Measurements from ENCODE around the gene PLEKHA4.
A peak's percentile ranks its signal among the peaks of the same experiment; 100 is the strongest.

The PLEKHA4 gene

DNA sequence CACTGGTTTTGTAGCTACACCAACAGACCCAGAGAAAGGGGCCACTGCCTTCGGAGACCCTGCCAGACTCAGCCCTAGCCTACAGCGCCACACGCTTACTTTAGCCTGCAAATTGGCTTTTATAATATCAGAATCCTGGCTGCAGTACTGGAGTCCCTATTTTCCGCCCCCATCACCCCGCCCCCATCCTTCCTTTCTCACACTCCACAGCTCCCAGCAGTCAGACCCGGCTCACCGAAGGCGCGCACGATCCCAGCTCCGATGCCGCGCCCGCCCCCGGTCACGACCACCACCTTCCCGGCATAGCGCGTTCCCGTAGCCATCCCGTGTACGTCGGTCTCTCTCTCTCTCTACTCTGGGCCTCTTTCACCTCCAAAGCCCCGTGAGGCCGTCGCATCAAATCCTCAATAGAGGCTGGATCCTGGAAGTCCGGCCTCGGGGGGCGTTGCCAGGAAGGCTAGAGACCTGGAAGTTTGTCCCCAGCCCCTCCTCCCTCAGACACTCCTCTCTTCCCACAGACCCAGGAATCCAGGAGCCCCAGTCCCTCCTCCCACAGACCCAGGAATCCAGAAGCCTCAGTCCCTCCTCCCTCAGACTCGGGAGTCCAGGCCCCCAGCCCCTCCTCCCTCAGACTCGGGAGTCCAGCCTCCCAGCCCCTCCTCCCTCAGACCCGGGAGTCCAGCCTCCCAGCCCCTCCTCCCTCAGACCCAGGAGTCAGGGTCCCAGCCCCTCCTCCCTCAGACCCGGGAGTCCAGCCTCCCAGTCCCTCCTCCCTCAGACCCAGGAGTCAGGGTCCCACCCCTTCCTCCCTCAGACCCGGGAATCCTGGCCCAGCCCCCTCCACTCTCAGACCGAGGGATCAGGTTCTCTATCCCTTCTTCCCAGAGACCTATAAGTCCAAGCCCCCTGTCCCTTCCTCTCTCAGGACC is 32.1 kb downstream of the PLEKHA4 start, which contains the start of gene HSD17B14:
TSS of gene HSD17B14 (minus strand) at position 403 of the 929 bp plus-strand sequence. CDS start at position 323, 80 bp downstream.
- peak within 1 kb of the TSS; percentile 20 for H3K27ac ChIP-seq
- DNase-seq (ENCODE audit: low read depth, low spot score) = no peak

DNA sequence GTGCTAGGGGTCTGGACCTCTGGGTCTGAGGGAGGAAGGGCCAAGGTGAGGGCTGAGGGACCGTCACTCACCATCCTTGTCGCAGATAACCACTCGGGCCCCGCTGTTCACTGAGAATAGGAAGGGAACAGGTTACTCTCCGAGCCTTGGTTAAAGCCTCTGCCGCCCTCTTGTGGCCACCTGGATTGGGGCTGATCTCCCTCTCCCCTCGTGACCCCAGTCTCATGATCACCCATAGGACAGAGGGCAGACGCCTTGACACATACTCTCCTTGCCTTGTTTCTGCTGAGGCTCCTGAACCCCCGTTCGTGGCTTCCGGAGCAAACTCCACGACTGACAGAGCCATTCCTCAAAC is 32.7 kb downstream of the PLEKHA4 start:
- no peak for DNase-seq (ENCODE audit: low read depth, low spot score)
- H3K27ac ChIP-seq = peak overlapping the region; percentile 20

DNA sequence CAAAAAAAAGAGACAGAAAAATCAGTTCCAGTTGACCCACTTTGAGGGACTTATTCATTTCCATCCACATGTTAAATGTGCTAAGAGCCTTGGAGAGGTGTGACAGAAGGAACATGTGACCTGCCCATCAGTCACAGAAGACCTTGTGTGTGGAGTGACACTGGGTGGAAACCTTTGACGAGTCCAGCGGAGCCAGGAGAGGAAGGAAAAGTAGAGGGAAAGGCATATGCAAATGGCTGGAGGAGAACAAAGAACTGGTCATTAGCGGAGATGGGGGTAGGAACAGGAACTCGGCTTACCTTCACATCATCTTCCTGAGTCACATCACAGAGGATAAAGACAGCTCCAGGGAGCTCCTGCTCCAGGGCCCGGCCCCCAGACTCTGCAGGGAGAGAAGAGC is 34.4 kb downstream of the PLEKHA4 start:
- no peak overlapping the region for H3K27ac ChIP-seq
- DNase-seq (ENCODE audit: low read depth, low spot score) = no peak

DNA sequence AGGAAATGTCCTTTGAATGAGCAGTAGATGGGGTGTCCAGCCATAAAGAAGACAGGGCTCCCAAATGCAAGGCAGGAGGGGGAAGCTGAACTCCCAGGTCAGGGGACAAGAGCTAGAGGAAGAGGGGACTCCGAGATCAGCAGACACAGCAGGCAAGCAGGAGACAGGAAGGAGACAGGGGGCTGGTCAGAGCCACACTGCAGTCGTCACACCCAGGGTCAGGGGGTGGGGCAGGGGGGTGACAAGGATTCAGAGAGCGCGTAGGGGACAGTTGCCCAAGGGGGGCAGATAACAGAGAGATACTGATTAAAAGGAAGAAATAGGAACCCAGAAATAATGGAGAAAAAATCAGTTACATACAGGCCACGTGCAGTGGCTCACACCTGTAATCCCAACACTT is 35.4 kb downstream of the PLEKHA4 start:
- H3K27ac ChIP-seq = no peak overlapping the region
- no peak for DNase-seq (ENCODE audit: low read depth, low spot score)

DNA sequence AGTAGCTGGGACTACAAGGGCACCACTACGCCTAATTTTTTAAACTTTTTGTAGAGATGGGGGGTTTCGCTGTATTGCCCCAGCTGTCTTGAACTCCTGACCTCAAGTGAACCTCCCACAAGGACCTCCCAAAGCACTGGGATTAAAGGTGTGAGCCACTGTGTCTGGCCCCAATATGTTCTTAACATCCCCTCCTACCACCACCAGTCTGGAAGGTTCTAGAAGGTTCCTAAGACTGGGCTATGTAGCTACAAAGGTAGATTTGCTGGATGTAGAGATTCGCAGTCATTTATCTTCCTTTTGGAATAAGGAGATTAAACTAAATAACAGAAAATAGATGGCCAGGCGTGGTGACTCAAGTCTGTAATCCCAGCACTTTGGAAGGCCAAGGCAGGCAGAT is 37.5 kb downstream of the PLEKHA4 start:
- H3K27ac ChIP-seq = no peak overlapping the region
- DNase-seq (ENCODE audit: low read depth, low spot score) = no peak

DNA sequence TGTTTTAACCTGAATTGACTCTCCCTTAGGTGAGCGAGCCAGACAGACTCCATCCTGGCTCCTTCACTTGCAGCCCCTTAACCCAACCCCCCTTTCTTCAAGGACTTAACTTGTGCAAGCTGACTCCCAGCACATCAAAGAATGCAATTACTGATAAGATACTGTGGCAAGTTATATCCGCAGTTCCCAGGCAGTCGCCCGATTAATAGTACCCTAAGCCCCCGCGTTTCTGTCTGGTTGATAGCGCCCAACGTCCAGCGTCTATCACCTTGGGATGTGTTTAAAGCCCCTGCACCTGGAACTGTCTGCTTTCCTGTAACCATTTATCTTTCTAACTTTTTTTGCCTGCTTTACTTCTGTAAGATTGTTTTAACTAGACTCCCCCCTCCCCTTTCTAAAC is 38.3 kb downstream of the PLEKHA4 start:
- H3K27ac ChIP-seq = no peak overlapping the region
- DNase-seq (ENCODE audit: low read depth, low spot score) = no peak

DNA sequence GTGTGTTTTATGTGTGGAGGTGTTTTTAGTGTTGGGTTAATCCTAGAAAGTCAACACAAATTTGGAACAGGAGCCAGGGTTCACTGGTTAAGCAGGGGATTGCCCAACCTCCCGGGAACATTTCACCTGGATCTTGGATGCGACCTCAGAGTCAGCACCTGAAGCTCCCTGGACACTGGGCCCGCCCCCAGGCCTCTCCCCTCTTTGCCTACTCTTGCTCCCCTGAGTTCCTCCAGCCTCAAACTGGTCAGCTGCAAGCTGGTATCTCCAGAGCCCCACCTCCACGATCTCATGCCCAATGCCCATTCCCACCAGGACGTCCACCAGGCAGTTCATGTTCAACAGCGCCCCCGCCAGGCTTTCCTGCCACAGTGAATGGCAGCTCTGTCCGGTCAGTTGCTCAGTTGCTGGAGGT is 41.8 kb downstream of the PLEKHA4 start:
- no peak overlapping the region for H3K27ac ChIP-seq
- DNase-seq (ENCODE audit: low read depth, low spot score) = no peak

DNA sequence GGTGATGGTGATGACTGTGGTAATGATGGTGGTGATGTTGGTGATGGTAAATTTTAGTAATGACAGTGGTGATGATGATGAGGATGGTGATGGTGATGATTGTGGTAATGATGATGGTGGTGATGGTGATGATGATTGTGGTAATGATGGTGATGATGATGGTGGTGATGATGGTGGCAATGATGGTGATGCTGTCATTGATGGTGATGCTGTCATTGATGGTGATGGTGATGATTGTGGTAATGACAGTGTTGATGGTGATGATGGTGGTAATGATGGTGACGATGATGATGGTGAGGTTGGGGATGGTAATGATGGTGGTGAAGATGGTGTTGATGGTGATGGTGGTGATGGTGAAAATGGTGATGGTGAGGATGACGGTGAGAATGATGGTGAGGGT is 45.9 kb downstream of the PLEKHA4 start:
- no peak for DNase-seq (ENCODE audit: low read depth, low spot score)
- H3K27ac ChIP-seq = no peak overlapping the region

DNA sequence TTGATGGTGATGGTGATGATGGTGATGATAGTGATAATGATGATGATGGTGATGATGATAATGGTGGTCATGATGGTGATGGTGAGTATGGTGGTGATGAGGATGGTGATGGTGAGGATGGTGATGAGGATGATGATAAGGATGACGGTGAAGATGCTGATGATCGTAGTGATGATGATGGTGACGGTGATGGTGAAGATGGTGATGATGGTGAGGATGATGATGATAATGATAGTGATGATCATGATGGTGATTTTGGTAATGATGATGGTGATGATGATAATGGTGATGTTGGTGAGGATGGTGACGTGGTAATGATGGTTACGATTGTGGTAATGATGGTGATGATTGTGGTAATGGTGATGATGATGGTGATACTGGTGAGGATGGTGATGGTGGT is 46.8 kb downstream of the PLEKHA4 start:
- no peak for DNase-seq (ENCODE audit: low read depth, low spot score)
- H3K27ac ChIP-seq = no peak overlapping the region

DNA sequence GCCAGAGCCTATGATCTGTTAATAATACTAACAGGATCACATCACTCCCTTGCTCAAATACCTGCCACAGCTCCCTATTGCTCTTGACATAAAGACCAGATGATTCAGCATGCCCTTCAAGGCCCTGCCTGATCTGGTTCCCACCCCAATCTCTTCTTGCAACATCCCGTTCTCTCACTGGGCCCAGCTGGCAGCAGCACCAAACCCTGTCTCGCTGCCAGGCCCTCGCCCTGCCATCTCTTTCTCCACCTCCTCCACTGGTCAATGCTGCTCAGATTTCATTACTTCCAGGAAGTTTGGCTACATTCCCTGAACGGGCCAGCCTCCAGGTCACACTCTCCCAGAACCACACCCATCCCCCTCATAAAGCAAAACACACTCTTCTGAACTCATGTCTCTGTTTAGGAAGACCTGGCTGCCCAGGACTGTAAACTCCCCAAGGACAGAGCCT is 49.0 kb downstream of the PLEKHA4 start:
- H3K27ac ChIP-seq = peak overlapping the region; percentile 53
- DNase-seq (ENCODE audit: low read depth, low spot score) = peak; percentile 73

DNA sequence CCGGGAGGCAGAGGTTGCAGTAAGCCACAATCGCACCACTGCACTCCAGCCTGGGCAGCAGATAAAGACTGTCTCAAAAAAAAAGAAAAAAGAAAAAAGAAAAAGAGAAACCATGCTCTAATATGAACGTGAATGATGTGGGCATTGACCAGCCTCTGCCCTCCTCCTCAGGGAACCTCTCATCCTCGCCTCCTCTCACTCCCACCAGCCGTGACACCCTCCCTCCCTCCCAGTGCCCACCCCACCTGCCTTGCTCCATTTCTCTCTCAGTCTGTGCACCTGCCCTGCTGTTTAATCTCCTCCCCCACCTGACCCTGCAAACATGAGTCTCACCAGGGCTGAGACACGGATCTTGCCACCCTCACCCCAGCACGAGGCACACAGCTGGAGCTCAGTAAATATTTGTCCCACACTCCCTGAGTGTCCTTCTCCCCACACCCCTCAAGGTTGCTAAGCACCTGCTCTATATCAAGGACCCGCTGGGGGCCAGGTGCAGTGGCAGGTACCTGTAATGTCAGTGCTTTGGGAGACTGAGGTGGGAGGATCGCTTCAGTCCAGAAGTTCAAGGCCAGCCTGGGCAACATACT is 50.1 kb downstream of the PLEKHA4 start:
- H3K27ac ChIP-seq = no peak overlapping the region
- DNase-seq (ENCODE audit: low read depth, low spot score) = no peak

DNA sequence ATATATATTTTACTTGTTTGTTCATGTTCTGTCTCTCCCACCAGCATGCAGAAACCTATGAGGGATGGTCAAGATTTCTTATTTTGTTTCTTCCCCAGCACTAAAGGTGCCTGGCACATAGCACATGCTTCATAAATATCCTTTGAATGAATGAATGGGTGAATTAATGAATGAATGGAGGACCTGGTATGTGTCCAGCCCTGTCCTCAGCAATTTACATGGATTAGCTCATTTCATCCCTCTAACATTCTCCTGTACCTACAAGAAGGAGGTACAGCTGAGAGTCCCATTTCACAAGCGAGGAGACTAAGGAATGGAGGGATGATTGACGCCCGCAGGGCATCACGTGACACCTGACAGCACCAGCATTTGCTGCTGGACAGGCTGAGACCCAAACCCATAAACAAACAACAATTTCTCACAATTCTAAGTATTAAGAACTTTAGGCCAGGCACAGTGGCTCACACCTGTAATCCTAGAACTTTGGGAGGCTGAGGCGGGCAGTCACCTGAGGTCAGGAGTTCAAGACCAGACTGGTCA is 50.8 kb downstream of the PLEKHA4 start:
- no peak overlapping the region for H3K27ac ChIP-seq
- DNase-seq (ENCODE audit: low read depth, low spot score) = no peak

DNA sequence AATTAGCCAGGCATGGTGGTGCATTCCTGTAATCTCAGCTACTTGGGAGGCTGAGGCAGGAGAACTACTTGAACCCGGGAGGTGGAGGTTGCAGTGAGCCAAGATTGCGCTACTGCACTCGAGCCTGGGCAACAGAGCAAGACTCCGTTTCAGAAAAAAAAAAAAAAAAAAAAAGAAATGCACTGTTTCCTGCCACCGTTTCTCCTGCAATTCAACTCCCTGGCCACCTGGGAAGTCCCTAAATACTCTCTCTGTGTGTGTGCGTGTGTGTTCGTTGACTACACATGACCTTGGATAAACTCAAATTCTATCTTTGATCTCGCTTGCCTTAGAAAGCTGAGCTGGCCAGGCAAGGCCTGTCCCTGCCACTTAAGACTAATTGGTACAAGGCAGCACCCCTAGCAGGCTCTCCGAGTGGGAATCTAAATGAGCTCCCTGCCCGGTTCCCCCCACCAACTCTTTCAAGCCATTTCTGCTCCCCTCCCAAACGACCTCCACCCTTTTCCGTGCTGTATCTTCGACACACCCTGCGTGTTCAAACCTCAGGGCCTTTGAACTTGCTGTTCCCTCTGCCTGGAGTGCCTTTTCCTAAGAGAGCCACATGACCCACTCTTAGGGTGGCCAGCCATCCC is 52.4 kb downstream of the PLEKHA4 start:
- no peak overlapping the region for H3K27ac ChIP-seq
- no peak for DNase-seq (ENCODE audit: low read depth, low spot score)

DNA sequence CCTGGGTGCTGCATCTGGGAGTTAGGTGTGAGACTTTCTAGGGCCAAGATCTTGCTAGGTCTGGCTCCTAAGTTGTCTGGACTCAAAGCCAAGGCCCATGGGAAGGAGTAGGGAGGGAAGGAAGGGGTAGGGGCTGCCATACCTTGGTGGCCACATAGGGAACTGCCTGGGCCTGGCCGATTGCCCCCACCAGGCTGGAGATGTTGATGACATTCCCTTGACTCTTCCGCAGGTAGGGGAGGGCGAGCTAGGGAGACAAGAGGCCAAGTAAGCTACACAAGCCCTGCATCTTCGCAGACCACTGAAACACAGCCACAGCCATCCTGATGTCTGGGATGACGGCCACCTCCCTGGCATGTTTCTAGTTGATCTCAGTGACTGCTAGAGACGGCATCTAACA is 53.5 kb downstream of the PLEKHA4 start:
- no peak overlapping the region for H3K27ac ChIP-seq
- no peak for DNase-seq (ENCODE audit: low read depth, low spot score)

DNA sequence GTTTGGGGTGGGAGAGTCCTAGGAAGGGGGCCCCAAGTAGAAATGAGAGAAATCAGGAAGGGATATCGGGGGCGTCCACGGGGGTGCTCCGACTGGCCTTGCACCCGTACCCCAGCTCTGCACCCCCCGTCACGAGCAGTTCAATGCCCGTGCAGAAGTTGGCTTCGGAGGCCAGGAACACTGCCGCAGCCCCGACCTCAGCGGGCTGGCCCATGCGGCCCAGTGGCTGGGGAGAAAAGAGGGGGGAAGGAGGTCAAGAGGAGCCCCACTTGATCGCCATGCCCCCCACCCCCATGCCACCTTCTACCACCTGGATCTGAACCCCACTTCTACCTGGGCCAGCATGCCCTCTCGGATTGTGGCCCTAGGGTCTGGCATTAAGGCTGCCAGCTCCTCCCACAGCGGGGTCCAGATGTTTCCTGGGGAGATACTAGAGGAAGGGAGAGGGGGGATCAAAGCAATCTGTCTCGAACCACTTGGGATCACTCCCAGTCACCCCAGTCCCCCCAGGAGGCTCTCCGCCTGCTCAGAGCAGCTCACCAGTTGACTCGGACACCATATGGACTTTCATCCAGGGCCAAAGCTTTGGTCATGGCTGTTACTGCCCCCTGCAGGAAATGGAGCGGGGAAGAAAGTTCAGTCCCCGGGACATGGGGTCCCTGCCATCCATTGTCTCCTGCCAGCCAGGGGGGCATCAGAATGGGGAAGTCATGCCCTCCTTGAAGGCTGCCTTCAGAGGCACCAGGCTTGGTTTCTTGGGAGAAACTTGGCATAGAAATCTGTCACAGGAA is 55.1 kb downstream of the PLEKHA4 start:
- no peak for DNase-seq (ENCODE audit: low read depth, low spot score)

DNA sequence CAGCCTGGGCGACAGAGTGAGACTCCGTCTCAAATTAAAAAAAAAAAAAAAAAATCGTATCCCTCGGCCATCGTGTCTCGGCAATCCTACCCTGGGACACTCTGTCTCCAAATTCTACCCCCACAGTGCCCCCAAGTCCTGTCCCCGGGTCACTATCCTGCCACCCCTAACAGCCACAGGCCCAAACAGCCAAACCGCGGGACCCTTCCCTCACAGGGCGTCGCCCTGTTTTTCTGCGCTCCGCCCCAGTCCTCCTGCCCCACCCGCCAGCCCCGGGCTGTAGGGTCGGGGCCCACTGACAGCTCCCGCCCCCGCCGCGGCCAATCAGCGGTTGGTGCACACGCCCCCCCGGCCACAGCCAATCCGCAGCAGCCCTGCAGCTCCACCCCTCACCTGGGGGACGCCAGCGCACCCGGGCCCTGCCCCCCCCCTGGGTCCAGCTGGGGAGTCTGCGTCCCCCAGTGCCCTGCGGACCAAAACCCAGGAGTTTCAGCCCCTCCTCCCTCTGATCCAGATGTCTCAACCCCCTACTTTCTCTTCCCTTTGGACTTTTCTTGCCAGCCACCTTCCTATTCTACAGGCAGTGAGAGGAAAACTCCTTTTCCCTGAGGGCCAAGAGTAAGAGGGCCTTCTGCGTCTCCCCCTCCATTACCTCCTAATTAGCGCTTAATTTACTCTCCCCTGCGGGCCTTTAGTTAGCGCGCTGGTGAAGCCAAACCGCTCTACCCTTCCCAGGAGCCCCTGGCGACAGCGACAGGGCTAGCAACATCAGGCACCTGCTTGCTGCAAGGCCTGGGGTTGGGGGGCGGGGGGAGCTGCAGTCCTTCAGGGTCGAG is 56.1 kb downstream of the PLEKHA4 start:
- no peak for DNase-seq (ENCODE audit: low read depth, low spot score)
- H3K27ac ChIP-seq = no peak overlapping the region

More for the DNA sequence above, 55.1 kb downstream of the PLEKHA4 start:
- no peak overlapping the region for H3K27ac ChIP-seq

DNA sequence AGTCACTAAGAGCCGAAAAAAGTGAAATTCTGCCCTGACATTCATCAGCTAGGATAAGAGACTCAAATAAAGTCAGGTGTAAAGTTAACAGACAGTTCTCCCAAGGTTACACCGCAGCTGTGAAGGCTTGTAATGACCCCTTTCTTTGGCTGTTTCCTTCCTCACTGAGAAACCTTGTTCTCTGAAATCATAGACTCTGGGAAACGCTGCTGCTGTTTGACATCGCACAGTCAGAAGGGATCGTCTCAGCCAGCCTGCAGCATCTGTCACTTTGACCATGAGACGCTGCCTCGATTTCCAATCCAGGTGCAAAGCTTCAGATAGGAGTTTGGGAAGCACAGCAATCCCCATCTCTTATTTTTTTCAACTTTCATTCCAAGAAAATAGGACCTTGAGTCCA is 58.3 kb downstream of the PLEKHA4 start:
- H3K27ac ChIP-seq = no peak overlapping the region
- DNase-seq (ENCODE audit: low read depth, low spot score) = no peak

DNA sequence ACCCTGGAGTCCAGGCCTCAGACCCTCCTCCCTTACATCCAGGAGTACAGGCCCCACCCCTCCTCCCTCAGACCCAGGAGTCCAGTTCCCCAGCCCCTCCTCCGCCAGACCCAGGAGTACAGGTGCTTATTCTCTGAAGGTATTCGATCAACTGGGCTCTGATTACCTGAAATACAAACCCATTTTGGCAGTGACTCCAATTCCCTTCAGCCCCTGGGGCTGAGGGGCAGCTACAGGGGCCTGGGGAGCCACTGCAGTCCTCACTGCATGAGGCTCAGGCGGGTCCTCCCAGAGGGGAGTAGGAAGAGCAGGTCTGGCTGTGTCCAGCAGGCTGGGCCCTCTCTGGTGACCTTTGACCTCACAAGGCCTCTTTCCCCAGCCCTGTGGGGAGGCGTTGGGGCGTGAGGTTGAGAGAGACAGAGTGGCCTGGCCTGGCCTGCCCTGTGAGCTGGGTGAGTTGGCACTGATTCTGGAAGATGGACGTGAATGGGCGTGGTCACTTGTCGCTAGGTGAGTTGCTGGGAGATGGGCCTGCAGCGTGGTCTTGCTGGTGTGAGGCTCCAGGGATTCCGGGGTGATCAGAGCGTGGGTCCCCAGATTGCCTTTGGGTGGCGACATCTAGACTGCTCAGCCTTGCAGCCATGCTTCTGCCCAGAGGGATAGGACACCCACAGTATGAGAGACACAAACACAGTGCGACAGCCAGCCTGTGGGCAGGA is 60.7 kb downstream of the PLEKHA4 start:
- no peak overlapping the region for H3K27ac ChIP-seq
- DNase-seq (ENCODE audit: low read depth, low spot score) = no peak
